Dermis microvascular lymphatic vessel endothelial cell (primary cell): ENCODE measurements around the gene HSD11B1. TPM values are rescaled to one million over a fixed set of nuclear protein-coding genes. Genes with fewer than 3 reads are reported as not detected.

Experiments
- DNase-seq, 2 donors: peaks; one replicate each; pipeline versions ENCODE4 v3.0.0 to v3.0.0-alpha.2; 2010; ENCODE audit warnings: low read depth in 2 of 2
- total RNA-seq: library from RNA; depleted of rRNA; stranded (reverse); fragments of >200 nt; gene quantifications from 2 replicates; pipeline ENCODE4 v1.2.1, GENCODE V29; 2014

HSD11B1 gene
- total RNA-seq, result not detected in 2 replicates

DNA sequence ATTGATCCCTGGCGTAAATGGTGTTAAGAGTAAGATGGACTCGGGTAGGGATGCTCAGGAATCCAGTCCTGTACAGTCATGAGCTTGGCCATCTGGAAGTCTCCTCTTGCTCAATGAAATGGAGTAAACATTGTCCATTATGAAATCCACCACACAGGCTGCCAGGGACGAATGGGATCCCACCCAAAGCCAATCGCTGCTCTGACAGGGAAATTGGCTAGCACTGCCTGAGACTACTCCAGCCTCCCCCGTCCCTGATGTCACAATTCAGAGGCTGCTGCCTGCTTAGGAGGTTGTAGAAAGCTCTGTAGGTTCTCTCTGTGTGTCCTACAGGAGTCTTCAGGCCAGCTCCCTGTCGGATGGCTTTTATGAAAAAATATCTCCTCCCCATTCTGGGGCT lies at the start of gene HSD11B1:
HSD11B1 (plus strand) TSS at position 263 of the 400 bp plus-strand sequence; CDS start at position 360, 97 bp downstream.
- no peak for DNase-seq

DNA sequence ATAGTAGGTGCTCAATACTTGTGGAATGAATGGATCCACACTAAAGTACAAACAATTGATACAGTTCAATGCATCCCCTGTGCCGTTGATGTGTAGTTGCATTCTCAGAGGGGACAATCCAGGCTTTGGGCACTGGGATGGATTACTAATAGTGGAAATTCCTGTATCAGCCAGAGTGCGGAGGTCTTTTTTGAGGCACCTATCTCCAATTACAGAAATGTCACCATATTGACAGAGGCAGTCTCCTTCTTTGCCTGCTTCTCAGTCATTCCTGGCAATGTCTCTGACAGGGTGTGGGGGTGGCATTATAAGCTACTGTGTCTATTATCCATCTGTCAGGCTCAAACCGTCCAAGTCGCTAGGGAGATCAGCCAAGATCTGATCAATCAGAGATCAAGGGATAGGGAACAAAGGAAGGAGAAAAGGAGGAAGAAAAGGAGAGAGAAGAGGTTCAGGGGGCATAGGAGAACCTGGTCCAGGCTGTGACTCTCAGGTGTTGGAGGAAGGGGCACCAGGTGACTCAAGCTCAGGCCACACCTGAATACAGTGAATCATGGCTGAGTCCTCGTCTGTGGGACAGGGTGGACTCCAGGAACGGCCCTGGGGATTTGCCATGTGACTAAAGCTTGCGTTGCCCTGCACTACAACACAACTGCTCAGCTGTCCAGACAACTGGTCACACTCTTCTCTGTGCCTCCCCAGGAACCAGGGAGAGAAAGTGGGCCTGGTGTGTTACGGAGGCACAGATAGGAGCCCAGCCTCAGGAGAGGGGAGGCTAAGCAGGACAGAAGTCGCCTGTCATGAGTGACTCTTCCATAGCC lies 49.0 kb upstream of the HSD11B1 start:
- no peak for DNase-seq

DNA sequence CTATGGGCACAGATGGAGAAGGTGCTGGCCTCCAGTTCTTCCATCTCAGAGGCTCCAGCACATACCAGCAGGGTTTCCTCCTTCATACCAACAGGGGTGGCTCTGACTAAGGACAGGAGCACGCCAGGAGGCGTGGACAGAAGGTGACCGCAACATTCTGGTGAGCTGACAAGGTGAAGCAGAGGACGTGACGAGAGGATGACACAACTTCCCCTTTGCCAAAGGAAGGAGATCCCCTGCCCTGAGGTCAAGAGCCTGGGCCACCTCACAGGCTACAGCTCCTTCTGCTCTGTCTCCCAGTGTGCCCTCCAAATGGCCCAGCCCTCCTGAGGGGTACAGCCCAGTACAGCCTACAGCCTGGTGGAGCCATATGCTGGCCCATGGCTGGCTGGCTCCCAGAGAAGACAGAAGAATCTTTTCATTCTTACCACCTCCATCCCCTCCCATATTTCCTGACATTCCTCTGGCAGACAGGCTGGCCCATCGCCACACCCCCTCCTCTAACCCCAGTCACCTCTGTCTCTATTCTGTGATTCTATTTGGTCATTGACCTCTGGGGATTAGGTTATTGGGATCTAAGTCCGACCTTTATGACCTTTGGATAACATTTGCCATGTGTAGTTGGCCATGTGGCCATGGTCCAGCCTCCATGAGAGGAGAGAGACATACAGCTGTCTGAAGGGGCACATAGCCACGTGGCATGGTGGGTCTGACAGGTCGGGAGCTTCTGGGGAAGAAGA lies 47.3 kb upstream of the HSD11B1 start:
- DNase-seq, result peak in 1 of 2 donors; percentile 59

DNA sequence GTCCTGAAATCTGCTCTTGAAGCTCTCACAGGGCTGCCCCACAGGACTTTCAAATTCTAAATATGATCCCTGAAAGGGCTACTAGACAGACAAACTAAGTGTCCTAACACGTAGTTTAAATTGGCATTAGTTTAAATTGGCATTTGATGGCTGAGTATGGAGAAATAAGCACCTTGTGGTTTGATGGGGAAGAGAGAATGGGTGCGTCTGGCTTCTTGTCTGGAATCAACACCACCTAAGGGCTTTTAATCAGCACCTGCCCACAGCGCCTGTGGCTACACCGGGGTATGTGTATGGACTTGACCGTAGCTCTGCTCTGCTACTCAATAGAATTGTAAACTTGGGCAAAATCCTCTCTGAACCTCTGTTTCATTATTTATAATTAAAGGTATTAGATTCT lies 46.7 kb upstream of the HSD11B1 start:
- DNase-seq, result no peak

DNA sequence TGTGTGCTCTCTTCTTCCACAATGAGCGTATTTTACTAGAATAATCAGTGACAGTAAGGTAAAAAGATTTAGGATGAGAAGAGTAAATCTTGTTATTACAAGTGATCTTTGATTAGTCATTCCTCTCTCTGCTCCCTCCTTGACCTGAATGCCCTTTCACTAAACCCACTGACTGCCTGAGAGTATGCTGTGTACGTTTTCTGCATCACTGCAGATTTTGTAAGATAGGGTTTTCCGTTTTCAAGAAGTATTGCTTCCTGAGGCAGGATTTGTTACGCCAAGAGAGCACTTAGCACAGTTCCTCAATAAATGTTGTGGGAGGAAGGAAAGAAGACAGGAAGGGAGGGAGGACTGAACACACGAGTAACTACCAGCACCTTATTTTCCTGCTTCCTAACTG lies 44.7 kb upstream of the HSD11B1 start:
- peak in 1 of 2 donors; percentile 39 for DNase-seq

DNA sequence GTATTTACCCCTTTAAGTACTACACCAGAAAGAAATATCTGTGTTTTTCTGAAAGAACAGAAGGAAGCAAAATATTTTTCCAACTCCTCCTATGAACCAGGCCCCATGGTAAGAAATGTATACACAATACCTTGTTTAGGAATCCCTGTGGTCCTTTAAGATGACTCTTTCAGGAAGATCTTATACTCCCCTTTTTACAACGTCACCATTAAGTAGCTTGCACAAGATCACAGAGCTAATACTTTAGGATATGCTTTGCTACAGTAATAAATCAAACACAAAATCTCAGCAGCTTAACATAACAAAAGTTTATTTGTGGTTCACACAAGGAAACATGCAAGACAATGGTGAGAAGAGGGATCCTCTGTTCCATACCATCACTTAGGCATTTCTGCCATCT lies 43.6 kb upstream of the HSD11B1 start:
- DNase-seq, result no peak

DNA sequence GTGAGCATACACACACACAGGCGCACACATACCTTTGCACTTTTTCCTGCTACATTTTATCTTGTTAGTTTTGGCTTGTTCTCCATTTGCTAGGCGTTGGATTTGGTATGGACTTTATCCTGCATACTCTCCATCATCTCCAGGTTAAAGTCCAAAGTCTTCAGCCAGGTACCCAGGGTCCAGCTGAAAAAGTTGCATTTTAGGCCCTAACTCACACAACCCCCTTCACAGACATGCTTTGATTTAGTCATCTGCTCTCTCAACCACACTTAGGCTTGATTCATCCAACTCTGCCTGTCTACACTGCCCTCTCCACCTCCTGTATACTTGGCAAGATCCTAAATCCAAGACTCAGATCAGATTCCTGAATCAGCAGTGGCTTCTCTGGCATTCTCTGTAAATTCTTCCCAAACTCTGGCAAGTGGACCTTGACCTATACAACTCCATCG lies 41.7 kb upstream of the HSD11B1 start:
- DNase-seq, result no peak

DNA sequence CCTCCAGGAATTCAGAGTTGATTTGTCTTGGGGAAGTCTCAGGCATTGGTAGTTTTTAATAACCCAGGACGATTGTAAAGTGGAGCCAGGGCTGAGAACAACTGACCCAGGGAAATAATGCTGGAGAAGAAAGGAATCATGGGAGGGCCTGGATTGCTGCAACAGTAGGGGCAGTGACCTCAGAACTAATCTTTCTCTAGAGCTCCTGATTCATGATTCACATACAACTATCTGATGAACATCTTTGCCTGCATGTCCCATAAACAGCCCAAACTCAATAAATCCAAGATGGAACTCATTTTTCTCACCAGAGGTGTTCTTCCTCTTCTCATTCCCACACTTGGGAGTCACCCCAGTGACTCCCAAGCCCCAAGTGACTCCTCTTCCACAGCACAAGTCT lies 37.5 kb upstream of the HSD11B1 start:
- DNase-seq, result no peak

DNA sequence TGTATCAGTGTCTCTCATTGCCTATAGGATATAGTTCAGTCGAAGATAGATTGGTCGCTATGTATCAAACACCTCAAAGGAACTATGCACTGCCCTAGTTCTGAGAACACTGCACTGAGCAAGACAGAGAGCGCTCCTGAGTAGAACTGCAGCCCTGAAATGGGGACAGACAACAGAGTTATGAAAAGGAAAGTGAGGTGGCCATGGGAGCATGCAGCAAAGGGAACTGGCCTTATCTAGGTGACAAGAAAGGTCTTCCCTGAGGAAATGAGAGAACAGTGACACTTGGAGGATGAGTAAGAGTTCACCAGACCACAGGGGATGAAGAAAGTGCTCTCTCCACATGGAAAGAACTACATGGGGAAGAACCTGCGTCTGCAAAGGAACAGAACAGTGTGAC lies 36.9 kb upstream of the HSD11B1 start:
- DNase-seq, result no peak

DNA sequence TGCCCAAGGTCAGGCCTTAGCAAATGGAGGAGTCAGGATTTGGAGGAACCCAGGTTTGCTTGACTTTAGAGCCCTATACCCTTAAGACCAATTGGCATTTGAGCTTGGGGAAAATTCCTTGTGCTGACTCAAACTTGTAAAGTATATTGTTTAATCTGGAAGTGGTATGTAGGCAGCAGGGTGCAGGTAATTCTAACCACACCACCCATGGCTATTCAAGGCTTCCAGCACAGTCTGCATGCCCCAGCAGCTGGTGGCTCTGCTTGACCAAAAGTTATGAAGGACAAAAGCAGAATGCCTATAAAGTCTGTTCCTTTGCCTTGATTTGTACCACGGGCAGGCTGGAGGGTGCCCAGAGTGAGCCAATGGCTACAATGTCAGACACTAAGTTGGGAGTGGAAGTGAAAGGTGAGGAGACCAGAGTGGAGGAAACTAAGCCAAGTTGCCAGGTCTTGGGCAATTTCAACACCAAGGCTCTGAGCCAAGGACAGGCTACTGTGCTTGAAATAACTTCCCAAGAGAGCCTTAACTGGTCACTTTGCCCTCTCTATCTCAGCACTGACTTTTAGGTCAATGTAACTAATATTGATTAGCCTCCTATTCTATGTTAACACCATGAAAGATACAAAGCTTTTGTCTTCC lies 34.1 kb upstream of the HSD11B1 start:
- DNase-seq, result no peak

DNA sequence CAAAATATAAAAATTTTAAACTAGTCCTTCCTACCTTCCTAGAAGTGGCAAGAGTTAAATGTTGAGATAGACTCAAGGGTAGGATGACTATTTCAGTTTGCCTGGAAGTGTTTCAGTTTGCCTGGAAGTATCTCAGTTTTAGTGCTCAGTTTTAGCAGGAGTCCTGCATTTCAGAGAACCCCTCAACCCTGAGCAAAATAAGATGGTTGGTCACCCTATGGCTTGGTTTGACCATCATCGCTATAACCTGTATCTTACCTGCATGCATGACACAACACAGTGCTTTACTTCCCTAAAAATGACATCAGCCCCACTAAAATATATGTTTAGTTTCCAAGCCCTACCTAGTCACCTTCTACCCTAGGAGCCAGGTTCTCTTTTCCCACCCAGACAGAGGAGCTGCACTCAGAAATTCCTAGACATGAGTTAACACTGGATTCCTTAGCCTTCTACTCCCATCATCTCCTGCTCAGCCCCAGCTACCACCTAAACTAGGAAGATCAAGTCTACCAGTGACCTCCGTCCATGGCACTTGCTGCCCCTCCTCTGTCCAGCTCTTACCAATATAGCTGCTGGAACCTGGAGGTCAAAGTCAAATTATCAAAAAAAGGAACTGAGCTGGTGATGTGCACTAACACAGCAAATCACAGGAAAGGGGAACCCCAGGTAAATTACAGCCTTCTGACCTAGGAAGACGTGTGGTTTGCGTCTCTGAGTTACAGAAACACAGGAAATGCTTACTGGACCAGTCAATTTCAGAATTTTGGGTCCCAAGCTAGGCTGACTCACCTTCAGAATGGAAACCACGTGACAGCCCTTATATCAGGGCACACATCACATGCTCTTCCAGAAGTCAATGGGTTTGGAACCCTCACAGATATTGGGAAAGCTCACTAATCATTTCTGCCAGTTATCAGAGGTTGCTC lies 31.7 kb upstream of the HSD11B1 start:
- peak in 1 of 2 donors; percentile 41 for DNase-seq

DNA sequence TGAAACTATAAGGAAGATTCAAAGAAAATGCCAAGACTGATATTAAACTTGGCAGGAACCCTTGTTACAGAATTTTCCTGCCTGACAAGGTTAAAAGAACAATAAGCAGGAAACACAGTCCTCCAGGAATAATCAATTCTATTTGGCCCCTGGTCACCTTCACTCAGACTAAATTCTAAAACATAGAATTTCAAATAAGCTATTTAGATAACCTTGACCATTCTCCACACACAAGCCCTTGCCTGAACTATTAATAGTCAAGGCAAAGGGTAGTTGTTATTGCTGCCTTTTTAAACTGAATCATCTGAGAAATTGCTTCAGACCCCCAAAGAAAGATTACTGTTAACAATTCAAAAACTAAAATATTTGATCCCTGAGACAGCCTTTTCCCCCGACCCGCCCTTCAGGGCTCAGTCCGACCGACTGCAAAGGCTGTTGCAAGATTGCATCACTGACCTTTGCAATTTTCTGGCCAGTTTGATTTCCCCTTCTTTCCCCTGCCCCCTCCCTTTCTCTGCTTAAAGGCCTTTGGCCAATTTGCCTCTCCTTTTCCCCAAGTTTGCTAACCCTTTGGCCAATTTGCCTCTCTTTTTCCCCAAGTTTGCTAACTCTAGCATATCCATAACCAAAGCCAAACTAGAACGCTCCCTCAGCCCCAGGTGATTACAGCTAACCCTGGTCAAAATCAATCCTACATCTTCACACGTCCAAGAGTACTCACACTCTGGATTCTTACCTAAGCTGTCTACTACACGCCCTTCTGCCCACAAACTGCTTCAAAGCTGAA lies 30.8 kb upstream of the HSD11B1 start:
- DNase-seq, result no peak

DNA sequence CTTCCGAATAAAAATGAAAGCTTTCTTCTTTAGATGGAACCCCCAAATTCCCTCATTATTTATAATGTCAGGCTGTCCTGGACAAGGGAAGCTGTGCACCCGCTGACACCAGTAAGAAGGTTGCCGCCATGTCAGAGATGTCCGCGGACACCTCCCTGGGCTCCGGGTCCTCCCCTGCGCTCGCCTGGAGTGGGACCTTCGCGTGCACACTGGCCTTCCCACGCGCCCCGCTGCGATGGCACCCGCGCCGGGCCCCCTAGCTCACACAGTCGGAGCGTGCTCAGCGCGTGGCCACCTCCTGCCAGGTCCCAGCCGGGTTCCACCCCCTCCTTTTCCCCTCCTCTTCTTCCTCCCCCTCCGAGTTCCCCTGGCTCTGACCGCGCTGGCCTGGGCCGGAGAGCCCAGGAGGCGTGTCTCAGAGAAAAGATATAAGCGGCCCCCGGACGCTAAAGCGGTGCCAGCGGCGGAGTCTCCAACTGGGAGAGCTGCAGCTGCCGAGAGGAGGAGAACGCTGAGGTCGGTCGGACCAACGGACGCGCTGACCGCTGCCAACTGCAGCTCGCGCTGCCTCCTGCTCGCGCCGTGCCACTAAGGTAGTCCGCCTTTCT lies 29.6 kb upstream of the HSD11B1 start, which contains the start of gene G0S2:
G0S2 (plus strand) TSS at position 456 of the 608 bp plus-strand sequence. CDS start 273 bp downstream, outside the sequence.
- DNase-seq, result peak in 1 of 2 donors; percentile 53

DNA sequence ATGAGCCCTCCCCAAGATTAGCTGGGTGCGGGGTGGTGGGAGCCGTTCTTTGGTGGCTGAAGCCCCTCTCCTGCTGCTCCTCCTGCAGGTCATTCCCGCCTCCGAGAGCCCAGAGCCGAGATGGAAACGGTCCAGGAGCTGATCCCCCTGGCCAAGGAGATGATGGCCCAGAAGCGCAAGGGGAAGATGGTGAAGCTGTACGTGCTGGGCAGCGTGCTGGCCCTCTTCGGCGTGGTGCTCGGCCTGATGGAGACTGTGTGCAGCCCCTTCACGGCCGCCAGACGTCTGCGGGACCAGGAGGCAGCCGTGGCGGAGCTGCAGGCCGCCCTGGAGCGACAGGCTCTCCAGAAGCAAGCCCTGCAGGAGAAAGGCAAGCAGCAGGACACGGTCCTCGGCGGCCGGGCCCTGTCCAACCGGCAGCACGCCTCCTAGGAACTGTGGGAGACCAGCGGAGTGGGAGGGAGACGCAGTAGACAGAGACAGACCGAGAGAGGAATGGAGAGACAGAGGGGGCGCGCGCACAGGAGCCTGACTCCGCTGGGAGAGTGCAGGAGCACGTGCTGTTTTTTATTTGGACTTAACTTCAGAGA lies 29.0 kb upstream of the HSD11B1 start:
- peak in 1 of 2 donors; percentile 19 for DNase-seq

DNA sequence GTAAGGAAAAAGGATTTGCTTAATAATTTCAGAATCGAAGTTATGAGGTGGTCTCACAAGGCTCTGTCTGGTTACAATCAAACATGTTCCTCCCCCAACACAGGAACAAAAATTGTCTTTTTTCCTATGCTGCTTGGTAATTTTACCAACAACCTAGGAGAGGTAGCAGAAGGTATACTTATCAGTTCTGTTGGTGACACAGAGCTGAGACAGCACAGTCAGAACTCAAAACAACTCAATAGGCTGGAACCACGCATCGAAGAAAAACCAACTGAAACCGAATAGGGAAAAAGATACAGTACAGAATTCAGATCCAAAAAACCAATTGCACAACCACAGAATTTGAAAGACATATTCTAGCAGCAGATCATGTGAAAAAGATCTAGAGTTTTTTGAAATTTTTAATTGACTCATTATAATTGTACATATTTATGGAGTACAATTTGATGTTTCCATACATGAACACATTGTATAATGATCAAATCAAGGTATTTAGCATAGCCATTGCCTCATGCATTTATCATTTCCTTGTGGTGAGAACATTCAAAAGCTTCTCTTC lies 25.6 kb upstream of the HSD11B1 start:
- no peak for DNase-seq

DNA sequence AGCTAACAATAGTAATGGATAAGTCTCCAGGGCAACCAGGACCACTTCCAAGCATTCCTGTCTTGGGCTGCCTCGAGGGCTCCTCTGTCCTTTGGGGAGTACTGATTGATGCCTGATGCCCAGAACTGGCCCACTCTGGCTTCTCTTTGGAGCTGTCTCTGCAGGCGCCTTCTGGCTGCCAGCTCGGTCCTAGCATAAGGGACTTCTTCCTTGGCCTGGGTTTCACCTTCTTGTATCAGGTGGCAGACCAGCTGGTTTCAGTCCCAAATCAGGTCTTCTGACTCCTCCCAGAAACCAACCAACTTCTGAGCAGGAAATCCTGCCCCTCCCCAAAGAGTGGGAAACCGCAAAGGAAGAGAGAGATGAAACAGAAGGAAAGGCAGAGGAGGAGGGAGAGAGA lies 18.8 kb upstream of the HSD11B1 start:
- DNase-seq, result no peak

DNA sequence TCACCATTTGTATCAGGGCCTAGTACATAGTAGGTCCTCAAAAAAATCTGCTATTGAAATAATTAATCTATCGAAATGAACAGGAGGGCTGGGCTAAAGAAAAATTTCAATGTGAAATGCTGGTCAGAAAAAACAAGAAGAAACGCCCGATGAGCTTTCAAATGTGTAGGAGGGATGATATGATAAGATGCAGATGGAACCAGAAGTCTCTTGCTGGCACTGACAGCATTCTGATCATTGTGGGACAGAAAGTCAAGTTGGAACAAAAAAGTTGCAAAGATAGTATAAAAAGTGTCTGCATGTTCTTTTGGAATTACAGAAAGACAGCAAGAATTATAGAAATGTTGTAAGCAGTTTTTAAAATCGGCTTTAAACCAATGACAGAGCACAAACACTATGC lies 18.3 kb upstream of the HSD11B1 start:
- no peak for DNase-seq

DNA sequence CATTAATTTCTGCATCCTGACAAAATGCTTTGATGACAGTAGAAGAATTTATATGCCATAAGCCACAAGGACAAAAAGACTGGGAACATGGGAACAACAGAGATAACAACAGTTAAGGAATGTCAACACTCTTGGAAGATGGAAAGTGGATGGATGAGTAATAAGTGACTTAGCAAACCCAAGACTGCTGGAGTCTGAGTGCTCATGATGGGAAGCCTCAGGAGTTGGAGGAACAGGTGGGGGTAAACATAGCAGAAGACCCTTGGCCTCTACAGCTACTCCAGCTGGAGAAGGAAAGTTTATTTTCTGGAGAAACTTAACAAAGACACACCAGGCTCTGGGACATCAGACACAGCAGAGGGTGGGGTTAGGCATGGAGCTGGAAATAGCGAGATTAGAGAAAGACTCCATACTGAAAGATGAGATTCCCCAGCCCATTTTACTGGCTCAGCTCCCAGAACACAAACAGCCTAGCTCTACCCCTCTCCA lies 15.9 kb upstream of the HSD11B1 start:
- DNase-seq, result no peak

DNA sequence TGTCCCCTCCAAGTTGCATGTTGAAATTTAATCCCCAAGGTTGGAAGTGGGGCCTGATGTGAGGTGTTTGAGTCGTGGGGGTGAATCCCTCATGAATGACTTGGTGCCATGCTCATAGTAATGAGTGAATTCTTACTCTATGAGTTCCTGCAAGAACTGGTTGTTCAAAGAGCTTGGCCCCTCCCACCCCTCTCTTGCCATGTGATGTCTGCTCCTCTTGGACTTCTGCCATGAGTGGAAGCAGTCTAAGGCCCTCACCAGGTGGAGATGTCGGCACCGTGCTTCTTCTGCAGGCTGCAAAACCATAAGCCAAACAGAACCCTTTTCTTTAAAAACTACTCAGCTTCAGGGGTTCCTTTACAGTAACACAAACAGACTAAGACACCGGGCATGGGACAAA lies 15.2 kb upstream of the HSD11B1 start:
- no peak for DNase-seq
